WTC11 (cell line): Measurements from ENCODE around the gene HOXC5.

Experiments used
- CREM ChIP-seq: sonication (generic); formaldehyde crosslinking; IDR thresholded peaks from 2 replicates; pipeline ENCODE4 v1.8.1; 2022; ENCODE audit warnings: mild to moderate bottlenecking, missing genetic modification reagents, moderate library complexity
- KAT7 ChIP-seq: sonication (generic); formaldehyde crosslinking; IDR thresholded peaks from 2 replicates; pipeline ENCODE4 v1.8.1; 2023; ENCODE audit warnings: missing genetic modification reagents, mild to moderate bottlenecking, borderline replicate concordance
- TF ChIP-seq, protein P1 (sequence below): sonication (generic); formaldehyde crosslinking; IDR thresholded peaks from 2 replicates; pipeline ENCODE4 v1.8.1; 2023; ENCODE audit warnings: mild to moderate bottlenecking, missing genetic modification reagents, borderline replicate concordance

DNA sequence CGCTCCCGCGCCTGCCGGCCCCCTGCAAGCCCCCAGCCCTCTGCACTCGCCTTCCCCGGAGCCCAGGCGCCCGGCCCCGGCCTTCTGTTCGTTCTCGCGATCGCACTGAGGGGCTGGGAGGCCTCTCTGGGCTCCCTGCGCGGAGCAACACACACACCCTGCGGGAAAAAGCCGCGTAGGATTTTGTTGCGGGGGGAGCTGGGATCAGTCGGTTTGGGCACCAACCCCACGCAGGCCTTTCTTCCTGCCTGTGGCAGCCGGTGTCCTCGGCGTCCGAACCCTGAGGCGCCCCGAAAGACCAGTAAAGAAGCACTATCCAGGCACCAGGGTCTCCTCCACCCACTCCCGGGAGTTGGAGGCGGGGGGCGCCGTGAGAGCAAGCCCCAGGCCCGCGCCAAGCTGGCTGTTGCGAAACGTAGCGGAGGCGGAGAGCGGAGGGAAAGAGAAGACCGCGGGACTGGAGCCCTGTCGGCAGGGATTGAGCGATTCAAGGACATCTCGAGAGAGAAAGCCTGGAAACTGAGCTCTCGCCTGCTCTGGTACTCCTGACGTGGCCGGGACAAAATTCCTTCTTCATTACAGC, 1.9 kb upstream of the HOXC5 start:
- no peak for TF ChIP-seq CREM (CRISPR knock-in tag)
- TF ChIP-seq KAT7: no peak
- TF ChIP-seq, protein P1, sequence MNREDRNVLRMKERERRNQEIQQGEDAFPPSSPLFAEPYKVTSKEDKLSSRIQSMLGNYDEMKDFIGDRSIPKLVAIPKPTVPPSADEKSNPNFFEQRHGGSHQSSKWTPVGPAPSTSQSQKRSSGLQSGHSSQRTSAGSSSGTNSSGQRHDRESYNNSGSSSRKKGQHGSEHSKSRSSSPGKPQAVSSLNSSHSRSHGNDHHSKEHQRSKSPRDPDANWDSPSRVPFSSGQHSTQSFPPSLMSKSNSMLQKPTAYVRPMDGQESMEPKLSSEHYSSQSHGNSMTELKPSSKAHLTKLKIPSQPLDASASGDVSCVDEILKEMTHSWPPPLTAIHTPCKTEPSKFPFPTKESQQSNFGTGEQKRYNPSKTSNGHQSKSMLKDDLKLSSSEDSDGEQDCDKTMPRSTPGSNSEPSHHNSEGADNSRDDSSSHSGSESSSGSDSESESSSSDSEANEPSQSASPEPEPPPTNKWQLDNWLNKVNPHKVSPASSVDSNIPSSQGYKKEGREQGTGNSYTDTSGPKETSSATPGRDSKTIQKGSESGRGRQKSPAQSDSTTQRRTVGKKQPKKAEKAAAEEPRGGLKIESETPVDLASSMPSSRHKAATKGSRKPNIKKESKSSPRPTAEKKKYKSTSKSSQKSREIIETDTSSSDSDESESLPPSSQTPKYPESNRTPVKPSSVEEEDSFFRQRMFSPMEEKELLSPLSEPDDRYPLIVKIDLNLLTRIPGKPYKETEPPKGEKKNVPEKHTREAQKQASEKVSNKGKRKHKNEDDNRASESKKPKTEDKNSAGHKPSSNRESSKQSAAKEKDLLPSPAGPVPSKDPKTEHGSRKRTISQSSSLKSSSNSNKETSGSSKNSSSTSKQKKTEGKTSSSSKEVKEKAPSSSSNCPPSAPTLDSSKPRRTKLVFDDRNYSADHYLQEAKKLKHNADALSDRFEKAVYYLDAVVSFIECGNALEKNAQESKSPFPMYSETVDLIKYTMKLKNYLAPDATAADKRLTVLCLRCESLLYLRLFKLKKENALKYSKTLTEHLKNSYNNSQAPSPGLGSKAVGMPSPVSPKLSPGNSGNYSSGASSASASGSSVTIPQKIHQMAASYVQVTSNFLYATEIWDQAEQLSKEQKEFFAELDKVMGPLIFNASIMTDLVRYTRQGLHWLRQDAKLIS (CRISPR knock-in tag): no peak
